H1 (cell line): ENCODE measurements around the gene SGCE. TPM values are rescaled to one million over a fixed set of nuclear protein-coding genes. Genes with fewer than 3 reads are reported as not detected.

Experiments
- CTCF ChIA-PET: fragments of 300-600 bp; sonication (Branson Sonifier 250); formaldehyde crosslinking; loops from one replicate; lab custom pipeline; 2021; ENCODE audit not compliant: partially characterized antibody; lab: Charles Lee
- POLR2A ChIA-PET: fragments of 300-600 bp; sonication (Branson Sonifier 250); formaldehyde crosslinking; loops from one replicate; lab custom pipeline; 2021; ENCODE audit warnings: inconsistent platforms; ENCODE audit not compliant: partially characterized antibody; lab: Charles Lee
- DNase-seq, 2 experiments: peaks; one replicate each; pipeline versions ENCODE4 v3.0.0 to v3.0.0-alpha.2; 2010 to 2022; ENCODE audit warnings: low spot score in 2 of 2, low read depth in 1 of 2, mixed read lengths in 1 of 2
- FAIRE-seq: peaks from 2 replicates; lab custom pipeline; 2011; peaks lifted over from hg19 to GRCh38; lab: Jason Lieb, UNC
- H2AFZ ChIP-seq: 2 replicates; pipeline ENCODE4 v1.8.1; 2012; ENCODE audit warnings: low read length, inconsistent platforms
- H2AK5ac ChIP-seq: 2 replicates; pipeline ENCODE4 v1.6.1; 2013; ENCODE audit warnings: low read depth, low read length
- H2BK120ac ChIP-seq: replicated peaks from 2 replicates; pipeline ENCODE3; 2013; ENCODE audit warnings: low read depth, low read length, inconsistent platforms
- H2BK12ac ChIP-seq: 2 replicates; pipeline ENCODE4 v1.6.1; 2013; ENCODE audit warnings: low read depth, low read length
- H2BK15ac ChIP-seq: 2 replicates; pipeline ENCODE4 v1.6.1; 2013; ENCODE audit warnings: low read length
- H2BK20ac ChIP-seq: 2 replicates; pipeline ENCODE4 v1.6.1; 2013; ENCODE audit warnings: low read length
- H2BK5ac ChIP-seq: 2 replicates; pipeline ENCODE4 v1.6.1; 2013; ENCODE audit warnings: low read depth, low read length
- H3K14ac ChIP-seq: 2 replicates; pipeline ENCODE4 v1.6.1; 2013; ENCODE audit warnings: inconsistent platforms; ENCODE audit not compliant: insufficient read length
- H3K18ac ChIP-seq: 2 replicates; pipeline ENCODE4 v1.6.1; 2013; ENCODE audit warnings: low read length; ENCODE audit errors: extremely low read depth
- H3K23ac ChIP-seq: 2 replicates; pipeline ENCODE4 v1.6.1; 2013; ENCODE audit warnings: inconsistent platforms; ENCODE audit not compliant: insufficient read length
- H3K23me2 ChIP-seq: 2 replicates; pipeline ENCODE4 v1.6.1; 2013; ENCODE audit warnings: low read depth, low read length
- H3K27ac ChIP-seq: 2 replicates; pipeline ENCODE4 v1.6.1; 2011; ENCODE audit warnings: low read depth, low read length, inconsistent platforms
- H3K27me3 ChIP-seq, 4 experiments: replicated peaks in 1 of 4; 1 replicate in 1 of 4; 2 replicates in 3 of 4; pipeline versions ENCODE4 v1.6.1 to v1.8.1; 2011 to 2013; ENCODE audit warnings: low read length in 3 of 4, mild to moderate bottlenecking in 3 of 4, inconsistent platforms in 2 of 4, mixed read lengths in 2 of 4, moderate library complexity in 1 of 4; ENCODE audit not compliant: control insufficient read depth in 3 of 4, insufficient read depth in 3 of 4; ENCODE audit errors: extremely low read depth in 1 of 4
- H3K36me3 ChIP-seq, 4 experiments: 2 replicates each; pipeline versions ENCODE4 v1.6.1 to v1.8.1; 2011 to 2013; ENCODE audit warnings: mild to moderate bottlenecking in 4 of 4, low read length in 3 of 4, moderate library complexity in 2 of 4, control low read depth in 1 of 4, inconsistent platforms in 1 of 4; ENCODE audit not compliant: insufficient read depth in 4 of 4, control insufficient read depth in 2 of 4
- H3K4ac ChIP-seq: replicated peaks from 2 replicates; pipeline ENCODE3; 2013; ENCODE audit warnings: low read length, low read depth, mixed read lengths, inconsistent platforms; ENCODE audit not compliant: insufficient read length
- H3K4me1 ChIP-seq, 4 experiments: replicated peaks in 1 of 4; 1 replicate in 1 of 4; 2 replicates in 3 of 4; pipeline versions ENCODE4 v1.6.1 to v1.8.1; 2011 to 2013; ENCODE audit warnings: low read length in 3 of 4, inconsistent platforms in 2 of 4, mixed read lengths in 1 of 4; ENCODE audit not compliant: insufficient read depth in 4 of 4, control insufficient read depth in 3 of 4
- H3K4me2 ChIP-seq, 2 experiments: 2 replicates each; pipeline versions ENCODE4 v1.6.1 to v1.8.1; 2011 to 2013; ENCODE audit warnings: low read depth in 2 of 2, low read length in 2 of 2, control low read depth in 1 of 2, inconsistent platforms in 1 of 2, mild to moderate bottlenecking in 1 of 2; ENCODE audit not compliant: insufficient read depth in 1 of 2
- H3K4me3 ChIP-seq, 4 experiments: fragments of 200-600, 300-600 bp in 1 of 4; sonication (generic), shearing (Covaris generic), sonication (Bioruptor Twin) in 1 of 4; 2 replicates each; pipeline versions ENCODE4 v1.5.1 to v1.8.1; 2011 to 2016; ENCODE audit warnings: low read length in 4 of 4, low read depth in 3 of 4, control low read depth in 2 of 4, inconsistent platforms in 2 of 4, mild to moderate bottlenecking in 2 of 4, mixed read lengths in 1 of 4, moderate library complexity in 1 of 4; ENCODE audit not compliant: insufficient read depth in 2 of 4; ENCODE audit errors: extremely low read depth in 1 of 4
- H3K56ac ChIP-seq: replicated peaks from 2 replicates; pipeline ENCODE3; 2013; ENCODE audit warnings: low read depth, mild to moderate bottlenecking, mixed read lengths, low read length, inconsistent platforms; ENCODE audit not compliant: insufficient read length
- H3K79me1 ChIP-seq: 2 replicates; pipeline ENCODE4 v1.6.1; 2013; ENCODE audit warnings: low read depth, low read length, control low read depth
- H3K79me2 ChIP-seq, 2 experiments: 2 replicates each; pipeline versions ENCODE4 v1.6.1 to v1.8.1; 2012 to 2013; ENCODE audit warnings: low read length in 2 of 2, mild to moderate bottlenecking in 2 of 2, inconsistent platforms in 1 of 2; ENCODE audit not compliant: insufficient read depth in 2 of 2, control insufficient read depth in 1 of 2
- H3K9ac ChIP-seq, 4 experiments: replicated peaks in 1 of 4; 1 replicate in 1 of 4; 2 replicates in 3 of 4; pipeline versions ENCODE4 v1.6.1 to v1.8.1; 2011 to 2013; ENCODE audit warnings: low read depth in 3 of 4, low read length in 3 of 4, control low read depth in 2 of 4, mild to moderate bottlenecking in 2 of 4, moderate library complexity in 2 of 4, inconsistent platforms in 1 of 4; ENCODE audit errors: extremely low read depth in 1 of 4
- H3K9me3 ChIP-seq, 2 experiments: 2 replicates each; pipeline versions ENCODE4 v1.6.1 to v1.8.1; 2012 to 2013; ENCODE audit warnings: mild to moderate bottlenecking in 2 of 2, moderate library complexity in 2 of 2, control low read depth in 1 of 2, inconsistent platforms in 1 of 2, low read depth in 1 of 2, low read length in 1 of 2, mixed read lengths in 1 of 2; ENCODE audit not compliant: insufficient read depth in 2 of 2
- H4K20me1 ChIP-seq, 2 experiments: replicated peaks in 1 of 2; 2 replicates each; pipeline versions ENCODE3 to v1.8.1; 2011 to 2013; ENCODE audit warnings: inconsistent platforms in 2 of 2, low read length in 2 of 2, mild to moderate bottlenecking in 1 of 2; ENCODE audit not compliant: insufficient read depth in 2 of 2, control insufficient read depth in 1 of 2
- H4K5ac ChIP-seq: 2 replicates; pipeline ENCODE4 v1.6.1; 2013; ENCODE audit warnings: low read length, low read depth, mixed read lengths, inconsistent platforms; ENCODE audit not compliant: insufficient read length
- H4K8ac ChIP-seq: 2 replicates; pipeline ENCODE4 v1.8.0; 2013; ENCODE audit warnings: mild to moderate bottlenecking, moderate library complexity, low read length, inconsistent platforms; ENCODE audit not compliant: insufficient read depth; ENCODE audit errors: extremely low read depth
- H4K91ac ChIP-seq: replicated peaks from 2 replicates; pipeline ENCODE3; 2013; ENCODE audit warnings: low read length, mixed read lengths, inconsistent platforms; ENCODE audit not compliant: insufficient read length
- BRCA1 ChIP-seq: IDR thresholded peaks from 2 replicates; pipeline ENCODE4 v1.6.1; 2012; ENCODE audit warnings: low read depth, low read length, improper control_type of control experiment
- CHD1 ChIP-seq: IDR thresholded peaks from 2 replicates; pipeline ENCODE4 v1.6.1; 2012; ENCODE audit warnings: low read depth, low read length, improper control_type of control experiment
- CHD2 ChIP-seq: IDR thresholded peaks from 2 replicates; pipeline ENCODE4 v1.6.1; 2012; ENCODE audit warnings: low read length, improper control_type of control experiment
- EZH2 ChIP-seq: fragments of 200-600 bp; sonication (generic); IDR thresholded peaks from 2 replicates; pipeline ENCODE4 v1.7.1; 2012; ENCODE audit warnings: low read depth, mild to moderate bottlenecking, moderate library complexity, low read length, inconsistent platforms; ENCODE audit not compliant: severe bottlenecking
- RNF2 ChIP-seq: fragments of 200-900, 300-1000 bp; sonication (generic); IDR thresholded peaks from 2 replicates; pipeline ENCODE4 v1.7.1; 2016; ENCODE audit warnings: borderline replicate concordance, low read depth, mild to moderate bottlenecking, antibody characterized with exemption, low read length; ENCODE audit not compliant: poor library complexity, severe bottlenecking; ENCODE audit errors: missing control alignments
- SIRT6 ChIP-seq: IDR thresholded peaks from one replicate; pipeline ENCODE4 v1.7.1; 2012; ENCODE audit warnings: low read length, inconsistent platforms
- SIX5 ChIP-seq: IDR thresholded peaks from 2 replicates; pipeline ENCODE4 v1.6.1; 2011; ENCODE audit warnings: mild to moderate bottlenecking, low read depth, low read length
- SRF ChIP-seq: IDR thresholded peaks from 2 replicates; pipeline ENCODE4 v1.6.1; 2011; ENCODE audit warnings: mild to moderate bottlenecking, low read depth, low read length, moderate library complexity
- WGBS, 2 experiments: shearing (Covaris generic) in 1 of 2; methylation state at CpG; one replicate each; pipeline versions ENCODE4 v1.1.6 to v1.1.7; 2013 to 2015; ENCODE audit warnings: low lambda C conversion rate in 2 of 2, mixed read lengths in 2 of 2, inconsistent platforms in 1 of 2, low coverage in 1 of 2, missing lambda C conversion rate in 1 of 2; ENCODE audit not compliant: insufficient replicate concordance in 2 of 2, insufficient coverage in 1 of 2, insufficient read length in 1 of 2; ENCODE audit errors: extremely low coverage in 1 of 2, missing lambda C conversion rate in 1 of 2; 5-methylcytosine and 5-hydroxymethylcytosine counted together
- polyA plus RNA-seq, 7 experiments: library from polyadenylated mRNA; depleted of rRNA in 3 of 7; stranded (reverse) in 5 of 7; unstranded in 2 of 7; fragments of >200 nt in 5 of 7; fragments of 200-250 nt in 2 of 7; gene quantifications; 1 replicate in 5 of 7; 2 replicates in 1 of 7; 4 replicates in 1 of 7; pipeline versions ENCODE4 v1.2.1 to v1.2.3, GENCODE V29; 2011 to 2013; ENCODE audit warnings: missing spikeins in 2 of 7, mixed read lengths in 2 of 7
- total RNA-seq: library from RNA; stranded (reverse); fragmentation: NEBNext Ultra II Directional; extraction: Animal tissue kit (Norgen Biotek cat#: 25700); gene quantifications from 2 replicates; pipeline ENCODE4 v1.2.1, GENCODE V29; 2021

Gene SGCE
- total and polyA plus RNA-seq, 2 of the 8 experiments (the other 6 are each of a cell fraction or from before 2014, with no cell fraction given), result 12.8 to 25.0 TPM

GRCh38 chr7:94648731-94649130 lies 7.2 kb downstream of the SGCE start:
- Histone ChIP-seq H3K9me3 (no peaks in the 10 kb centered on the region), H4K8ac (no peak overlapping the region), H2BK5ac (no peak overlapping the region), H3K4me3 (peak overlapping the region in 1 of 4 experiments; percentile 9; a peak in 1 of 8 replicates), H3K23ac (no peak overlapping the region), H3K23me2 (no peaks in the 10 kb centered on the region), H2BK120ac (no peak overlapping the region), H4K20me1 (no peaks in the 10 kb centered on the region), H4K5ac (no peak overlapping the region), H3K27me3 (no peaks in the 10 kb centered on the region), H2BK12ac (no peak overlapping the region), H3K4ac (no peak overlapping the region), H2BK15ac (no peak overlapping the region), H3K18ac (no peak overlapping the region), H3K9ac (no peak overlapping the region), H3K36me3 (no peaks in the 10 kb centered on the region), H4K91ac (no peak overlapping the region), H2AFZ (no peak overlapping the region), H2AK5ac (no peak overlapping the region), H3K79me1 (peaks cover 2% of the 10 kb centered on the region; the same call in 1 of the 2 replicates), H3K79me2 (peaks cover 0 to 8% of the 10 kb centered on the region in 2 experiments; a peak in 2 of 4 replicates), H3K56ac (no peak overlapping the region), H3K4me1 (peaks cover 0 to 7% (median 4%) of the 10 kb centered on the region in 4 experiments; a peak in 3 of 7 replicates), H3K14ac (no peak overlapping the region), H3K4me2 (no peak overlapping the region), H3K27ac (no peak overlapping the region), H2BK20ac (no peak overlapping the region)
- TF ChIP-seq RNF2 (no peak), SIX5 (no peak), CHD2 (no peak), CHD1 (no peak), SIRT6 (no peak), EZH2 (no peak), BRCA1 (no peak), SRF (no peak)
- ChIA-PET CTCF (interaction anchor here (1.2 to 2.0 kb wide), 2 partner anchors 133 to 199 kb away, joined by 3 to 8 read pairs; no protein-coding TSS in a partner anchor), POLR2A (no interaction called here)
- FAIRE-seq (no peak), DNase-seq (no peak)
- 55% methylated on average over 5 of the region's 5 CpGs; no CpG with 5 or more reads in 1 of the 2 experiments for WGBS, 2 experiments
